Effector CD4-positive, alpha-beta T cell (primary cell): ENCODE measurements around the gene PHLDA2.

Source experiments
- DNase-seq: peaks from one replicate; pipeline ENCODE4 v3.0.0-alpha.2; 2020

Gene PHLDA2

GRCh38 chr11:2896047-2896446 lies 33.2 kb downstream of the PHLDA2 start:
- no peak for DNase-seq

GRCh38 chr11:2893935-2894334 lies 35.3 kb downstream of the PHLDA2 start:
- DNase-seq = no peak

GRCh38 chr11:2892967-2893528 lies 36.2 kb downstream of the PHLDA2 start:
- DNase-seq = peak; percentile 30

GRCh38 chr11:2892215-2892966 lies 36.8 kb downstream of the PHLDA2 start:
- peak; percentile 42 for DNase-seq

GRCh38 chr11:2891326-2892214 lies 37.6 kb downstream of the PHLDA2 start:
- no peak for DNase-seq

- DNase-seq = no peak
Observed at GRCh38 chr11:2890466-2891294, 38.5 kb downstream of the PHLDA2 start.

GRCh38 chr11:2889362-2890273 lies 39.6 kb downstream of the PHLDA2 start:
- DNase-seq = no peak

- peak; percentile 85 for DNase-seq
Observed at GRCh38 chr11:2888266-2888968, 40.8 kb downstream of the PHLDA2 start.

GRCh38 chr11:2887515-2888195 lies 41.6 kb downstream of the PHLDA2 start:
- DNase-seq = no peak

- no peak for DNase-seq
Observed at GRCh38 chr11:2886936-2887335, 42.3 kb downstream of the PHLDA2 start.

- peak; percentile 18 for DNase-seq
Observed at GRCh38 chr11:2886191-2886894, 42.9 kb downstream of the PHLDA2 start.

- peak; percentile 76 for DNase-seq
Observed at GRCh38 chr11:2885678-2886081, 43.5 kb downstream of the PHLDA2 start, which contains the start of gene CDKN1C. Gene CDKN1C, minus strand, starts transcription at chr11:2885775. Its CDS starts 319 bp downstream, at chr11:2885456.

GRCh38 chr11:2885017-2885677 lies 44.1 kb downstream of the PHLDA2 start:
- DNase-seq = no peak

- DNase-seq = no peak
Observed at GRCh38 chr11:2883979-2884815, 45.0 kb downstream of the PHLDA2 start.

- no peak for DNase-seq
Observed at GRCh38 chr11:2883640-2883978, 45.6 kb downstream of the PHLDA2 start.

- DNase-seq = no peak
Observed at GRCh38 chr11:2882396-2883110, 46.7 kb downstream of the PHLDA2 start.

GRCh38 chr11:2881981-2882375 lies 47.2 kb downstream of the PHLDA2 start:
- DNase-seq = no peak
